ENCODE data around the gene APBB1IP.

Gene APBB1IP

DNA sequence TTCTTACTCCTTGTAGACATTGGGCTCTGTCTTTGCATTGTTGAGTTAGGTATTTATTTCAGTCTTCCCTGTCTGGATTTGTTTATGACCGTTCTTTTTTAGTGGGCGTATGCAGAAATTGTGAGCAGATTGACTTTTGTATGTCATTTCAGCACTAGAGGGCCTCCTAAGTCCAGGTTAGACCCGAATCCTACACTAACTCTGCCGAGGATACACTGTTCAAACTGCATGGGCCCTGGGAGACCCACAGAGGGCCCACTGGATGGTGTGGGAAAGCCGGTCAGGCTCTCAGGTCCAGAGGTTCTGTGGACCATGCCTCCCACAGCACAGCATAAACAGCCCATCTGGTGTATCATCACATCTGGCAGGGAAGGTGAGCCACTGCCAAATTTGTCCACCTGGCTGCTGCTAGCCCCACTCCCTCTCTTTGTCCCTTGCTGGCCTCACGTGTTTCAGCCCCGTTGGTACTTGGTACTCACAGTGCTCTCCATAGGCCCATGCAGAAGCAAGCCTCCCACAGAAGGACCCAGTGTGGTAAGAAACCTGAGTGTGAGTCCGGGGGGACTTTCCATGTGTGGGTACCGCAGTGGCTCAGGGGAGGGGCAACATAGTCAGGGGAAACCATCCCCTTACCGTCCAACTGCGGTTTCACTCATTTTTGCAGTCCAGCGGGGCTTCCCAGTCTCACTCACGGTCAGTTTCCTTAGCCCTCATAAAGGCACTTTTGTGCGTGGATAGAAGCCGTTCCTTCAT is 112.8 kb downstream of the APBB1IP start:
- no peak overlapping the region for H3K4me3 ChIP-seq (ENCODE audit: low read depth, low read length)
- TF ChIP-seq, protein P1, sequence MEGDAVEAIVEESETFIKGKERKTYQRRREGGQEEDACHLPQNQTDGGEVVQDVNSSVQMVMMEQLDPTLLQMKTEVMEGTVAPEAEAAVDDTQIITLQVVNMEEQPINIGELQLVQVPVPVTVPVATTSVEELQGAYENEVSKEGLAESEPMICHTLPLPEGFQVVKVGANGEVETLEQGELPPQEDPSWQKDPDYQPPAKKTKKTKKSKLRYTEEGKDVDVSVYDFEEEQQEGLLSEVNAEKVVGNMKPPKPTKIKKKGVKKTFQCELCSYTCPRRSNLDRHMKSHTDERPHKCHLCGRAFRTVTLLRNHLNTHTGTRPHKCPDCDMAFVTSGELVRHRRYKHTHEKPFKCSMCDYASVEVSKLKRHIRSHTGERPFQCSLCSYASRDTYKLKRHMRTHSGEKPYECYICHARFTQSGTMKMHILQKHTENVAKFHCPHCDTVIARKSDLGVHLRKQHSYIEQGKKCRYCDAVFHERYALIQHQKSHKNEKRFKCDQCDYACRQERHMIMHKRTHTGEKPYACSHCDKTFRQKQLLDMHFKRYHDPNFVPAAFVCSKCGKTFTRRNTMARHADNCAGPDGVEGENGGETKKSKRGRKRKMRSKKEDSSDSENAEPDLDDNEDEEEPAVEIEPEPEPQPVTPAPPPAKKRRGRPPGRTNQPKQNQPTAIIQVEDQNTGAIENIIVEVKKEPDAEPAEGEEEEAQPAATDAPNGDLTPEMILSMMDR (IDR thresholded peaks at IDR 0.05; ENCODE audit: low read depth, low read length, missing control alignments): peak; percentile 42
- peak; percentile 55 for DNase-seq (ENCODE audit: low read depth)

DNA sequence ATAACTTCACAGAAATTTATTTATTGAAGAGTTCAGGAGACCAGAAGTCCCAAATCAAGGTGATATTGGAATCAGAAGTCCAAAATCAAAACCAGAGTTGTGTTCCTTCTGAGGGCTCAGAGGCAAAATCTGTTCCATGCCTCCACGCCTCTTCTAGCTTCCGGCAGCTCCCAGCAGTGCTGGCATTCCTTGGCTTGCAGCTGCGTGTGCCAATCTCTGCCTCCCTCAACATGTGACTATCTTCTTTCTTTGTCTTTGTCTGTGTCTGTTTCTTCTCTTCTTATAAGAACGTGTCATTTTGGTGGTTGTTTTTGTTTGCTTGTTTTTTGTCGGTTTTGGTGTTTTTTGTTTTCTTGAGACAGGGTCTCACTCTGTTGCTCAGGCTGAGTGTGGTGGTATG is 116.1 kb downstream of the APBB1IP start:
- DNase-seq (ENCODE audit: low read depth): no peak
- no peak overlapping the region for H3K4me3 ChIP-seq (ENCODE audit: low read depth, low read length)
- TF ChIP-seq, protein P1 (IDR thresholded peaks at IDR 0.05; ENCODE audit: low read depth, low read length, missing control alignments): no peak

DNA sequence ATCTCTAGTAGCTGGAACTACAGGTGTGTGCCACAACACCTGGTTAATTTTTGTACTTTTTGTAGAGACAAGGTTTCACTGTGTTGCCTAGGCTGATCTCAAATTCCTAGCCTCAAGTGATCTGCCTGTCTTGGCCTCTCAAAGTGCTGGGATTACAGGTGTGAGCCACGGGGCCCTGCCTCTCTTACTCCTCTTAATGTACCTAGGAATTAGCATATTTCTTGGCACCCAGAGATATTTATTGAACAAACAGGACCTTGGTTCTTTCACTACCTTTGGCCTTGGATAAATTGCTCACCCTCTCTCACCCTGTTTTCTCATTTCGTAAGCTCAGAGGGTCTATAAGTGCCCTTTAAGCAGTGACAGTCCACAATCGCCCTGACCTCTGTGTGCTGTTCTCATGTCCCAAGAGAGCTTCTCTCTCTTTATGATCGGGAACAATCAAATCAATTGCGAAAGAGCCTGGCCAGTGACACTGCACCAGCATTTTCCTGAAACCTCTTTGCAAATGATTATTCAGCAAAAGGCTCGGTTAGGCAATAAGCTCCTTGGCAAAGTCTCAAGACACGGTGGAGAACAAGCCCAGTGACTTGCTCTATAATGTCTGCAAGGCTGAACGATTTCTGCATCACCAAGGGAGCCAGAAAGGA is 117.7 kb downstream of the APBB1IP start:
- TF ChIP-seq, protein P1 (IDR thresholded peaks at IDR 0.05; ENCODE audit: low read depth, low read length, missing control alignments): no peak
- H3K4me3 ChIP-seq (ENCODE audit: low read depth, low read length): no peak overlapping the region
- DNase-seq (ENCODE audit: low read depth): no peak

DNA sequence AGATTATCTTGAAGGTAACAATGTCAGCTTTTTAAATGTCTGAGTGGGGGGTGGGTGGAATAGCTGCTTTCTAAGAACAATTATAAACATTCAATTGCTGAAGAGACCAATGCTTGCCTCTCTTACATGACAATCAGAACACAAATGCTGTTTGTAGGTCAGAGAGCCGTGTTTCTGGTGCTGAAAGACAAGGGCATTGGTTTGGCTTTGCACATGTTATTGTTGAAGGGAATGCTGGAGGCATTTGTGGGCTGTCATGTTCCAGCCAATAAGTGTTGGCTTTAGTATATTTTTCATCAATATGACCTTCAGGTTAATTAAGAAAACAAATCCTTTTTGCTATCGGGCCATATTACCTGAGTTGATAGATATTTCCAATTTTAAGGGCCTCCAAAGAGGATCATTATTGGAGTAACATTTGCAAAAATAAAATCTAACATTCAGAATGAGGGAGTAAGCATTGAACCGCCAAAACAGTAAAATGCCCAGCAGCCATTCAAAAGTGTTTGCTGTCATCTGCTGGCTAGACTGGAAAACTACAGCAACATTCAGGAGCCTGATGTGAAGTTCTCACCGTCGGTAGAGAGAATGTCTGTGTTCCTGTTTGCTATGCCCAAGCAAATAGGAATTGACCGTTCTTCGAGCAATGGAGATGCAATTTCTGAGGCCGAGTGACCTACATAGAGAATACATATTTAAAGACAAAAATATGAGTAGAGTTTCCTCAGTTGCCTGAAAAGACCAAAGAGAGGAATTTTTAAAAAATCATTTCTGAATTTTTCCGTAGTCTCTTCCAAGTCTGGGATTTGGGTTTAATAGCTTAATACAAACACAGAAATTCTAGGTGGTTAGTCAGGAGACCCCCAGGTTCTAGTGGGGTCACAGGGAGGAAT is 118.9 kb downstream of the APBB1IP start:
- DNase-seq (ENCODE audit: low read depth): no peak
- TF ChIP-seq, protein P1 (IDR thresholded peaks at IDR 0.05; ENCODE audit: low read depth, low read length, missing control alignments): peak; percentile 91
- no peak overlapping the region for H3K4me3 ChIP-seq (ENCODE audit: low read depth, low read length)

DNA sequence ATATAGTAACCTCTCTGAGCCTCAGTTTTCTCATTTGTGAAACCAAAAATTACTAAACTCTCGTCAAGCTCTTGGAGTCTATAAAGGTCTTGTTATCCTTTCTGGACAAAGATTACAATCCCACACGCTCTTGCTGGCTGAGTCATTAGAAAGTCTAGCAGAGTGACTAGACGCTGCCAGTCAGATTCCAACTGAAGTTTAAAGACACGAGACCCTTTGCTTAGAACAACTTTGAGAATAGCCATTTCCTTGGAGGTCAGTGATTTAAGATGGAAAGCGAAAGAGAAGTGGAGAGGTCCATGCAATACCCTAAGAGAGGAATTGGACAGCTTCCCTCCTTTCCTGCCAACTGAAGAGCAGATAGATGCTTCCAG is 119.5 kb downstream of the APBB1IP start:
- TF ChIP-seq, protein P1 (IDR thresholded peaks at IDR 0.05; ENCODE audit: low read depth, low read length, missing control alignments): no peak
- H3K4me3 ChIP-seq (ENCODE audit: low read depth, low read length): no peak overlapping the region
- no peak for DNase-seq (ENCODE audit: low read depth)

DNA sequence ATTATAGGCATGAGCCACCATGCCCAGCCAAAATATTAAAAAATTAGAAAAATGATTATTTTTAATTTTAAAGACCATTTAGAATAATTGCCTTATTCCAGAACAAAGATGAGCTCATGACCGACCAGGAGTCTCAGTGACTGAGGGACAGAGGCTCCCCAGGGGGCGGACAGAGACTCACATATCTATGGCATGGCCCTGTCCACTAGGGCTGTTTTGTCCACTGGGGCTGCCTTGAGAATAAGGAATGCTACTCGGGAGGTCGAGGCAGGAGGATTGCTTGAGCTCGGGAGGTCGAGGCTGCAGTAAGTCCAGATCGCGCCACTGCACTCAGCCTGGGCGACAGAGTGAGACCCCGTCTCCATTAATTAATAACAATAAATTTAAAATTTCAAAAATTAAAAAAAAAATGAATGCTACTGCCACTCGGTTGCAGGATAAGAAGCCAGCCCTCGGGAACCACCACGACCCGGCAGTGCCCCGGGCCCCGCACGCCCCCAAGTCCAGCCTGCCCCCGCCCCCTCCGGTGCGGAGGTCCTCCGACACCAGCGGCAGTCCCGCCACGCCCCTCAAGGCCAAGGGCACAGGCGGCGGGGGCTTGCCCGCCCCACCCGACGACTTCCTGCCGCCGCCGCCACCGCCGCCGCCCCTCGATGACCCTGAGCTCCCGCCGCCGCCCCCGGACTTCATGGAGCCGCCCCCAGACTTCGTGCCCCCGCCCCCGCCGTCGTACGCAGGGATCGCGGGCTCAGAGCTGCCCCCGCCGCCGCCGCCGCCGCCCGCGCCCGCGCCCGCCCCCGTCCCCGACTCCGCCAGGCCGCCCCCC is 128.6 kb downstream of the APBB1IP start:
- TF ChIP-seq, protein P1 (IDR thresholded peaks at IDR 0.05; ENCODE audit: low read depth, low read length, missing control alignments): no peak
- no peak overlapping the region for H3K4me3 ChIP-seq (ENCODE audit: low read depth, low read length)
- no peak for DNase-seq (ENCODE audit: low read depth)
